ENCODE measurements around the gene CCM2L.

CCM2L gene

DNA sequence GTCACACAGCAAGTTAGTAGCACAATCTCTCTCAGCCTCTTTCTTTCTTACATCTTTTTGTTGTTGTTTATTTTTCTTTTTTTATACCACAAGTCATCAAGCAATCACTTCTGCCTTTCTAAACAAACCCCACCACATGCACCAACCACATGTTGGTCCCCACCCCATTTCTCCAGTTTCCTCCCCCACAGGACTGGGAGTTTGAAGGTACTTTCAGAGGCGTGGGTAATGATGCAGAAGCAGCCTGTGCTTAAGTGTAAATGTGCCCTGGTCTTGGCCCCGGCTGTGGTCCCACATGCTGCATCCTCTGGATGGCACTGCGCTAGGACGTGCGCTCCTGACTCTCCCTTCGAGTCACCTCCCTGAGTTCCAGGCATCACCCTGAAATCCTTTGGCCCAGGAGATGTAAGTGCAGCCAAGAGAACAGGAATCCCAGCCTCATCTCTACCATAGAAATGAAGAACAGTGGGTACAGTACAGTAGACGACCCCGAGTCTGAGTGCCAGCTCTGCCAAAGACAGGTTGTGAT lies 47.5 kb downstream of the CCM2L start:
- DNase-seq (ENCODE audit: low spot score) = no peak

DNA sequence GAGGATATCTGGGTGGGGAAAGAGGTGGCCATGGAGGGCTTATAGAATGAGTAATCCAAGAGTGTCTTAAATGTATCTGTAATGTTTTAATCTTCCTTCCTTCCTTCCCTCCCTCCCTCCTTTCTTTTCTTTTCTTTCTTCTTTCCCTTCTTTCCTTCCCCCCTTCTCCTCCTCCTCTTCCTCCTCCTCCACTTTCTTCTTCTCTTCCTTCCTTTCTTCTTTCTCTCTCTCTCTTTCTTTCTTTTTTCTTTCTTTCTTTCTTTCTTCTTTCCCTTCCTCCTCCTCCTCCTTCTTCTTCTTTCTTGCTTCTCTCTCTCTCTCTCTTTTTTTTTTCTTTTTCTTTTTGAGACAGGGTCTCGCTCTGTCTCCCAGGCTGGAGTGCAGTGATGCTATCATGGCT lies 49.0 kb downstream of the CCM2L start:
- DNase-seq (ENCODE audit: low spot score) = no peak

DNA sequence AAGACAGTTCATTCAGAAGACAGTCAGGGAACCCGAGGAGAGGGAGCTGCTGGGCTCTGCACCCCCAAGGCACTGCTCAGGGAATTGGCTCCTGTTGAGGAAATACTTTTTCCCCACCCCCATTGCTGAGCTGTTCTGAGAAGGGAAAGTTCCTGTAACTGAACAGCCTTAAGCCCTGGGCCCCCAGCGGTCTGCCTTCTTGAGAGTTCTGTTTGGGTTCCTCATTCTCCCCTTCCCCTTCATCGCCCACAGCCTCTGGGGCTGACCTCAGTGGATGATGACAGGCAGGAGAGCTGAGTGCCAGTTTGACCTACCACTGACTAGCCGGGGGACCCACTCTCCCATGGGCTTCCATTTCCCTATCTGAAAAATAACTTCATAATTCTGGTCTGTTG lies 52.5 kb downstream of the CCM2L start:
- DNase-seq (ENCODE audit: low spot score) = no peak

DNA sequence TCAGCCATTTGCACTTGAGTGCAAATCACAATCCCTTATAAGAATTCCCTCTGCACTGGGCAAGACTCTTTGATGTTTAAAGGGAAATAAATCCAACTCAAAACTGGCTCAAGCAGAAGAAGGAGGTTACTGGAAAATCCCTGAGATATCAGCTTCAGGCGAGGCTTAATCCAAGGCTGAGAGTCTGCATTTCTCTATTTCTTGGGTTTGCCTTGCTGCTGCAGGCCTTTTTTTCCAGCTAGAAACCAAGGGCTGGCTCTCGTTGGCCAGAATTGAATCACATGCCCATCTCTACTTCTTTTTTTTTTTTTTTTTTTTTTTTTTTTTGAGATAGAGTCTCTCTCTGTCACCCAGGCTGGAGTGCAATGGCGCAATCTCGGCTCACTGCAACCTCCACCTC lies 53.5 kb downstream of the CCM2L start:
- DNase-seq (ENCODE audit: low spot score) = no peak

DNA sequence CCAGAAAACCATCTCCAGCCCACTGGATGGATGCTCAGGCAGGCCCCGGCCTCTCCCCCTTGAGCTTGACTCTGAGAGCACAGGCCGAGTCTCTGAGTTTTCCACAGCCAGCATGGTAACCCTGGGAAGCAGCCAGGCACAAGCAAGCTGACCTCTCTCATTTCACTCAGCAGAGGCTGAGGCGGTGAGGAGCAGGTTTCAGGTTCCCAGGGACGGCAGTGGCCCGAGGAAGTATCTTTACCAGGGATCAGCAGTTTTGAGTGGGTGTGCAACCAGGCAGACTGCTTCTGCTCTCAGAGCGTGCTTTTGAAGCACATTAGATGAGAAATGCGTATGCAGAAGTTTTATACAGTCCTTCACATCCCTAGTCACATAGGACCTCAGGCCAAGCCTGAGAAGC lies 54.4 kb downstream of the CCM2L start:
- no peak for DNase-seq (ENCODE audit: low spot score)

DNA sequence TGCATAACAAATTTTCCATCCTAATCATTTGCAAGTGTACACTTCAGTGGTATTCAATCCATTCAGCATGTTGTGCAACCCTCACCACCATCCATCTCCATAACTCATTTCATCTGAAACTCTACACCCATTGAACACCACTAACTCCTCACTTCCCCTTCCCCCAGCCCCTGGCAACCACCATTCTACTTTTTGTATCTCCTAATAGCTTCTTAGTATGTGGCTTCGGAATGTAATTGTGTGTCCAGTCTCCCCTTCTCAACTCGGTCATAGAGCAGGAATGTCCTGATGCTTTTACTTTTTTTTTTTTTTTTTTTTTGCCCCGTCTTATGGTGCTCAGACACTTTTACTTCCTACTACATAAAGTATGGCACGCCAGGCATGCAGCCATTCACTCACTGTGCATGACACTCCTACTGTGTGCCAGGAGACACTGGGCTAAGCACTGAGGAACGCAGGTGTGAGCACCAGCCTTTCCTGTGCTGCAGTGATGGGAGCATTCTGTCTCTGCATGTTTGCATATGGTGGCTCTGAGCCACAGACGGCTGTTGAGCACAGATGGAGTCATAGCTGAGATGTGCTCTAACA lies 57.1 kb downstream of the CCM2L start:
- no peak for DNase-seq (ENCODE audit: low spot score)

DNA sequence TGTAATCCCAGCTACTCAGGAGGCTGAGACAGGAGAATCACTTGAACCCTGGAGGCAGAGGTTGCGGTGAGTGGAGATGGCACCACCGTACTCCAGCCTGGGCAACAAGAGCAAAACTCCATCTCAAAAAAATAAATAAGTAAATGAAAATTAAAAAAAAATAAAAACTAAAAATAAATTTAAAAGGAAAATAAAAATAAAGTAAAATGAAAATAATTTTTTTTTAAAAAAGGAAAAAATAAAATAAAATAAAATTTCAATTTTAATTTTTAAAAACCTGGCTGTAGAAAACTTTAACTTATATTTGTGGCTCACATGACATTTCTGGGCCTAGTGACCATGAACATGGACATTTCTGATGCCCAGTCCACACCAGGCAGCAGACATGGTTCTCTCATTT lies 57.9 kb downstream of the CCM2L start:
- no peak for DNase-seq (ENCODE audit: low spot score)

DNA sequence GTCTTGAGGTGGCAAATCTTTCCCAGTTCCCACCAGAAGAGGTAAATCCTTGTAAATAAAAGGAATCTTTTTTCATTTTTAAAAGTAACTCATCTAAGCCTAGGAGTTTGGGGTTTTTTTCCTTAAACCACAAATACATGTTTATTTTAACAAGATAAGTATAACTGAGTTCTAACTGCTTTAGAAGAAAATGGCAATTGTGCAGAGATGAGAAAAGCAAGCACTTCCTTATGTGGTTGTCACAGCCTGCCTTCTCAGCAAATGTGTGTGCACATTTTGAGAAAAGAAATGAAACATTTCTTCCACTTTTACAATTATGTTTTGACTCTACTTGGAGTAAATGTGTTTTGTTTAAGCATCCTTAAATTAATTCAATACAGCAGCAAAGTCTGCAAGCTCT lies 59.5 kb downstream of the CCM2L start:
- DNase-seq (ENCODE audit: low spot score) = no peak

DNA sequence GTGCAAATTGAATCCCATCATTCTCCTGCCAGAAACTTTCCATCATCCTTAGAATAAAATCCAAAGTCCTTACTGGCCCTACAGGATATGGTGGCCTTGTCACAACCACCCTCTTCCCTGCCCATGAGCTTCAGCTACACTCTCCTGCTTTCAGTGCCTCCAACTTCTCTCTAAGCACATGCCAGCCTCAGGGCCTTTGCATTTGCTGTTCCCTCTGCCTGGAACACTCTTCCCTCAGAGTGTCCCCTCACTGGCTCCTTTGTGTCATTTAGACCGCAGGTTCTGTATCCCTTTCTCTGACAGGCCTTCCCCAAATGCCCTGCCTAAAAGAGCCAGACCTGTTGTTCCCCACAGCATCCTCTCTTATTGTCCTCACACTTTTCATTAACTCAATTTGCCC lies 60.0 kb downstream of the CCM2L start:
- DNase-seq (ENCODE audit: low spot score) = no peak

DNA sequence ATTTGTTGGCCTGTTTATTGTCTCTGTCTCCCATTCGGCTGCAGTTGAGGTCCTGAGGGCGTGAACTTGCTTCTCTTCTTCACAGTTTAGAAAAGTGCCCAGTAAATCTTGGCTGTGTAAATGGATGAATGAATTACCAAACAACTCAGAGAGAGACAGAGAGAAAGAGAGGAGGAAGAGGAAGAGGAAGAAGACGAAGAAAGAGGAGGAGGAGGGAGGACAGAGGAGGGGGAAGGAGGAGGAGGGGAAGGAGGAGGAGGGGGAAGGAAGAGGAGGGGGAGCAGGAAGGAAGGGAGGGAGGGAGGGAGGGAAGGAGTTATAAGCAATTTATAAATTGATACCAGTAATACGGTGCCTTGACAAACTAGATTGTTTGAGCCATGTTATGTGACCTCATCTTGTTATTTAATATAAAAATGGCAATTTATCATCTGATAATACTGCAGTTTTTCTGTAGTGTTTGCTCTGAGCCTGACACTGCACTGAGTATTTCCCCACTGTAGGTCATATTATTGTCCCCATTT lies 60.5 kb downstream of the CCM2L start:
- no peak for DNase-seq (ENCODE audit: low spot score)

DNA sequence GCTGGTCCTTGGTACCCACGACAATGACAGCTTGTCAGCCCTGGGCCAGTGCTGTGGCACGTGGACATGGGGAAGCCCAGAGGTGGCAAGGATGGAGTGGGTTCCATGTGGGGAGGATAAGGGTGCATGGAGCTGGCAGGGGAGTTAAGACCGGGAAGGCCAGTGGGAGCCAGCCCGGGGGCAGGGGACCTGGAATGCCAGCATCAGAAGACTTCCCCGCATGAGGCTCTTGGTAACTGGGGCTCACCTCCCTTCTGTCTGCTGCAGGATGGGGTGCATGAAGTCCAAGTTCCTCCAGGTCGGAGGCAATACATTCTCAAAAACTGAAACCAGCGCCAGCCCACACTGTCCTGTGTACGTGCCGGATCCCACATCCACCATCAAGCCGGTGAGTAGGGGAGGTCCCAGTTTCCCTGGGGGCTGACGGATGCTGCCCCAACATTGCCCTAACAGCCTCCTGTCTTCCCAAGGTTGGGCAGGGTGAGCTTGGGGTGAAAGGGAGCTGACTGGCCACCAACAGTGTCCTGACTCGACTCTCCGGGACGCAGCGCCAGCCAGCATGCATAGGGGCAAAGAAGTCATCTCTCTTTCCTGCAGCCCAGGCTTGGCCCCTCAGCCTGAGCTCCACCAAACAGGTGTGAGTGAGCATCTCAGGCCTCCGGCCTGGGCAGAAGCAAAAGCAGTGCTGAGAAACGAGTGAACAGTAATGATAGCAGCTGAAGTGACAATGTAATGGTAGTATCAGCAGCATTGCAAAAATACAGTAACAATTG lies 61.3 kb downstream of the CCM2L start:
- no peak for DNase-seq (ENCODE audit: low spot score)

DNA sequence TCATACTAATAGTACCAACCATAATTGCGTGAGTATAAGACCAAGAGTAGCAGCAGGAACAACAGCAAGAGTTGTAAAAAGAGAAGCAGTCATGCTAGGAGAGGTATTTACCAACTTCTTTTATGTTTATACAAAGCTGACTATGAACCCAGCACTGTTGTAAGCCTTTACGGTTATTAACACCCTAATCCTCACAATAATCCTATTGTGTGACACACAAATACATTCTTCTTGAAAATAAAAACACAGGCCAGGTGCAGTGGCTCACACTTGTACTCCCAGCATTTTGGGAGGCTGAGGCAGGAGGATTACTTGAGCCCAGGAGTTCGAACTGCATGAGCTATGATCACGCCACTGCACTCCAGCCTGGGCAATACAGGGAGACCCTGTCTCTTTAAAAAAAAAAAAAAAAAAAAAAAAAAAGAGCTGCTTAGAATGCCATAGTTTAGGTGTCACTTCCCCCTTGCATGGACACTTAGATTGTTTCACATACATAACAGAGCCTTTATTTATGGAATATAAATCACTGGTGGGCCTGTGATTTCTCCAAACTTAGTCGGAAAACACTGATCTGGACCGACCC lies 62.0 kb downstream of the CCM2L start:
- DNase-seq (ENCODE audit: low spot score) = no peak

DNA sequence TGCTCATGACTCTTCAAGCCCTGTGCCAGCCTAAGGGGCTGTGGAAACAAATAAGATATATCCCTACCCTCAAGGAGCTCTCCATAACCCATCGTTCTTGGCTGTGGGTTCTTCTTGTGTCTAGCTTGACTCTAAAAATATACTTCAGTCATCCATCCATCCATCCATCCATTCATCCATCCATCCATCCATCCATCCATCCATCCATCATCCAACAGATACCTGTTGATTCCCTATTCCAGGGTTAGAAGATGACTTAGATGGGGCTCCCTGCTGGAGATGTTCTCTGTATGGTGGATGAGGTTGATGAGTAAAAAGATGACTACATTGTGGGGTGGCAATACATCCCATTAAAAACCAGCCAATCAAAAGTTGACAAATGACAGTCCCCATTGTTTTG lies 65.3 kb downstream of the CCM2L start:
- DNase-seq (ENCODE audit: low spot score) = no peak

DNA sequence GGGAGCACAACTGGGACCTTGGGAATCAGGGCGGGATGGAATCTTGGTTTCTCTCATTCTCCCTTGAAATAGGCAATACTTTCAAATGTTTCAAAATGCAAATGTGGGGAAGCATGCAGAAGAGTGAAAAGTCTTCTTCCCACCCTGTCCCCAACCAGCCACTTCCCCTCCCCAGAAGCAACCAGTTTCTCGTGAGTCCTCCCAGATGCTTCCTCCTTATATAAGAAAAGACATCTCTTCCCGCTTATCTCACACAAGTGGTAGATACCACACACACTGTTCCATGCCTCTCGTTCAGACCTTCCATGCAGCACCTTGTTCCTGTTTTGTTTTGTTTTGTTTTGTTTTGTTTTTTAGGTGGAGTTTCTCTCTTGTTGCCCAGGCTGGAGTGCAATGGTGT lies 67.0 kb downstream of the CCM2L start:
- no peak for DNase-seq (ENCODE audit: low spot score)

DNA sequence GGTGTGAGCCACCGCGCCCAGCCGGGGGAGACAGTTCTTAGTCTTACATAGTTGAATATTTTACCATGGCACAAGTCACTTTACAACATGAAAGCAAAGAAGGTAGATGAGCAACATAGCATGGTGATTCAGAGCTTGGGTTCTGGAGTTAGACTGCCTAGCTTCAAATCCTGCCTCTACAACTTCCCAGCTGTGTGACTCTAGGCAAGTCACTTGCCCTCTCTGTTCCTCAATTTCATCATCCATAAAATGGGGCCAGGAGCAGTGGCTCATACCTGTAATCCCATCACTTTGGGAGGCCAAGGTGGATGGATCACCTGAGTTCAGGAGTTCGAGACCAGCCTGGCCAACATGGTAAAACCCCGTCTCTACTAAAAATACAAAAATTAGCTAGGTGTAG lies 68.1 kb downstream of the CCM2L start:
- DNase-seq (ENCODE audit: low spot score) = no peak

DNA sequence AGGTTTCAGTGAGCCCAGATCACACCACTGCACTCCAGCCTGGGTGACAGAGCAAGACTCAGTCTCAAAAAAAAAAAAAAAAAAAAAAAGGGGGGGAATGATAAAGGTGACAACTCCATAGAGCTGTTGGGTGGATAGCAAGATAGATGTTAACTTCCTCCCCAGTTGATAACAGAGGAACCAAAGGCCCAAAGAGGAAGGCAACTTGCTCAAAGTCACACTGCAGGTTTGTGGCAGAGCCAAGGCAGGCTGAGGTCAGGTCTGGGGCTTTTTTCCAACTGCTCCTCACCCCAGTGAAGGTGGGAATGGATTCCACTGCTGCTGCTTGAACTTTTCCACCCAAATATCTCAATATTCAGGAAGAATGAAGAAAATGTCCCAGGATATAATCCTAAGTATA lies 68.6 kb downstream of the CCM2L start:
- no peak for DNase-seq (ENCODE audit: low spot score)

DNA sequence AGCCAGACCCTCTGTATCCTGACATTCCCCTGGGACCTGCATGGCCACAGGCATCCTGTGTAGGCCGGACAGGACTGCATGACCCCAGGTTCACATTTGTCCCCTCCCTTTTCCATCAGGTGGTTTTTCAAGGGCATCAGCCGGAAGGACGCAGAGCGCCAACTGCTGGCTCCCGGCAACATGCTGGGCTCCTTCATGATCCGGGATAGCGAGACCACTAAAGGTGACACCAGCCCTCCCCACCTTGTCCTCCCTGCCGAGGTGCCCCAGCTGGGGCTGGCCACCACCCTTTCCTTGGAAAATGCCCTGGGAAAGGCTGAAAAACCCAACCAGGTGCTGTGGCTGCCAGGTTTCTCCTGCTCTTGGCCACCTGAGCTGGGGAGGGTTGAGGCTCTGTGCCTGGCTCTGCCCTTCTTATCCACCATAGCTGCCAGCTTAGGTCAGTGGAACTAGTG lies 69.4 kb downstream of the CCM2L start:
- no peak for DNase-seq (ENCODE audit: low spot score)

DNA sequence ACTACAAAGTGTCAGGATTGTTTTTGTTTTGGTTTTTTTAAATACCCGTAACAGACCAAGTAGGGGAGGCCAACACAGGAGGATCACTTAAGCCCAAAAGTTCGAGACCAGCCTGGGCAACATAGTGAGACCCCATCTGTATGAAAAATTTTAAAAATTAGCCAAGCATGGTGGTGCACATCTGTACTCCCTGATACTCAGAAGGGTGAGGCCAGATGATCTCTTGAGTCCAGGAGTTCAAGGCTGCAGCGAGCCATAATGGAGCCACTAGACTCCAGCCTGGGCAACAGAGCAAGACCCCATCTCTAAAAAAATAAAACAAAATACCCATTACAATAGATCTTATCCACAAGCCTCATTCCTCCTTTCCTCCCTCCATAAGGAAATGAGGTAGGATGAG lies 70.5 kb downstream of the CCM2L start:
- no peak for DNase-seq (ENCODE audit: low spot score)

Data from left forelimb (tissue), 1 donor.